Measurements from ENCODE around the gene SEMA5B.

The SEMA5B gene, protein sequence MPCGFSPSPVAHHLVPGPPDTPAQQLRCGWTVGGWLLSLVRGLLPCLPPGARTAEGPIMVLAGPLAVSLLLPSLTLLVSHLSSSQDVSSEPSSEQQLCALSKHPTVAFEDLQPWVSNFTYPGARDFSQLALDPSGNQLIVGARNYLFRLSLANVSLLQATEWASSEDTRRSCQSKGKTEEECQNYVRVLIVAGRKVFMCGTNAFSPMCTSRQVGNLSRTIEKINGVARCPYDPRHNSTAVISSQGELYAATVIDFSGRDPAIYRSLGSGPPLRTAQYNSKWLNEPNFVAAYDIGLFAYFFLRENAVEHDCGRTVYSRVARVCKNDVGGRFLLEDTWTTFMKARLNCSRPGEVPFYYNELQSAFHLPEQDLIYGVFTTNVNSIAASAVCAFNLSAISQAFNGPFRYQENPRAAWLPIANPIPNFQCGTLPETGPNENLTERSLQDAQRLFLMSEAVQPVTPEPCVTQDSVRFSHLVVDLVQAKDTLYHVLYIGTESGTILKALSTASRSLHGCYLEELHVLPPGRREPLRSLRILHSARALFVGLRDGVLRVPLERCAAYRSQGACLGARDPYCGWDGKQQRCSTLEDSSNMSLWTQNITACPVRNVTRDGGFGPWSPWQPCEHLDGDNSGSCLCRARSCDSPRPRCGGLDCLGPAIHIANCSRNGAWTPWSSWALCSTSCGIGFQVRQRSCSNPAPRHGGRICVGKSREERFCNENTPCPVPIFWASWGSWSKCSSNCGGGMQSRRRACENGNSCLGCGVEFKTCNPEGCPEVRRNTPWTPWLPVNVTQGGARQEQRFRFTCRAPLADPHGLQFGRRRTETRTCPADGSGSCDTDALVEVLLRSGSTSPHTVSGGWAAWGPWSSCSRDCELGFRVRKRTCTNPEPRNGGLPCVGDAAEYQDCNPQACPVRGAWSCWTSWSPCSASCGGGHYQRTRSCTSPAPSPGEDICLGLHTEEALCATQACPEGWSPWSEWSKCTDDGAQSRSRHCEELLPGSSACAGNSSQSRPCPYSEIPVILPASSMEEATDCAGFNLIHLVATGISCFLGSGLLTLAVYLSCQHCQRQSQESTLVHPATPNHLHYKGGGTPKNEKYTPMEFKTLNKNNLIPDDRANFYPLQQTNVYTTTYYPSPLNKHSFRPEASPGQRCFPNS

DNA sequence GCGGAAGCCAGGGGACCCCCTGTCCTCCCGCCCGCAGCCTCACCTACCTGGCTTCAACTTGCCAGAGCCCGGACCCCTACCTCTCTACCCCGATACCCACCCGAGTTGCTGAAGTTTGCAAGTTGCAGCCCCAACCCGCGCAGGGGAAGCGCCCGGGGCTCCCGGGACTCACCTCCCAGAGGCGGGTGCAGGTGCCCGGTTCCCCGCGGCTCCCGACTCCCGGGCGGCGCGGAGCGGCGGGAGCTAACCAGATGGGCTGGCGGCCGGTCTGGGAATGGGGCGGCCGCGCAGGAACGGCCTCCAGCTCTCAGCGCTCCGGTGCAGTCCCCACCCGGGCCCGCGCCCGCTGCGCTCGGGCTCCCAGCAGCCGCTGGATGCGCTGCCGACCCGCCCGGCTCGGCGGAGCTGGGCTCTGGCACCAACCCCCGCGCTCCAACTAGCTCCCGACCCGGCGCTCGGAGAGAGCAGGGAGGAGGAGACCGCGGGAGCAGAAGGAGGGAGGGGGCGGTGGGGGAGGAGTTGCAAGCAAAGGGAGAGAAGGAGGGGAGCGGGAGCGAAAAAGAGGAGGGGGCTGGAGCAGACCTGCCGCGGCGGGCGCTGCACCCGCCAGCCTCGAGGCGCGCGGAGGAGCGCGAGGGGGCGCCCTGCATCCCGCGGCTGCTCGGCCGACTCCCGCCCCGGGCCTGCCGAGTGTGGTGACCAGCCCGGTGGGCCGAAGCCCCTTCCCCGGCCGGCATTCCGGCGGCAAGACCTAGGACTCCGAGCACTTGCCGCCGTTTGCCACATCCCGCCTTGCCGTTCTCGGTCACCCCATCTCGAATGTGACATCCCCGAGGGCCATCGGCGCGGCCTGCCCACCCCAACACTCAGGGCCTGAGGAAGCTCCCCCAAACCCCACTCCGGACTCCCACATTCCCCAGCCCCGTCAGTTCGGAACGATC is at the start of gene SEMA5B:
TSS of gene SEMA5B (minus strand) at position 472 of the 941 bp plus-strand sequence. CDS start 66,500 bp downstream, outside the sequence.
- DNase-seq: peak; percentile 65

DNA sequence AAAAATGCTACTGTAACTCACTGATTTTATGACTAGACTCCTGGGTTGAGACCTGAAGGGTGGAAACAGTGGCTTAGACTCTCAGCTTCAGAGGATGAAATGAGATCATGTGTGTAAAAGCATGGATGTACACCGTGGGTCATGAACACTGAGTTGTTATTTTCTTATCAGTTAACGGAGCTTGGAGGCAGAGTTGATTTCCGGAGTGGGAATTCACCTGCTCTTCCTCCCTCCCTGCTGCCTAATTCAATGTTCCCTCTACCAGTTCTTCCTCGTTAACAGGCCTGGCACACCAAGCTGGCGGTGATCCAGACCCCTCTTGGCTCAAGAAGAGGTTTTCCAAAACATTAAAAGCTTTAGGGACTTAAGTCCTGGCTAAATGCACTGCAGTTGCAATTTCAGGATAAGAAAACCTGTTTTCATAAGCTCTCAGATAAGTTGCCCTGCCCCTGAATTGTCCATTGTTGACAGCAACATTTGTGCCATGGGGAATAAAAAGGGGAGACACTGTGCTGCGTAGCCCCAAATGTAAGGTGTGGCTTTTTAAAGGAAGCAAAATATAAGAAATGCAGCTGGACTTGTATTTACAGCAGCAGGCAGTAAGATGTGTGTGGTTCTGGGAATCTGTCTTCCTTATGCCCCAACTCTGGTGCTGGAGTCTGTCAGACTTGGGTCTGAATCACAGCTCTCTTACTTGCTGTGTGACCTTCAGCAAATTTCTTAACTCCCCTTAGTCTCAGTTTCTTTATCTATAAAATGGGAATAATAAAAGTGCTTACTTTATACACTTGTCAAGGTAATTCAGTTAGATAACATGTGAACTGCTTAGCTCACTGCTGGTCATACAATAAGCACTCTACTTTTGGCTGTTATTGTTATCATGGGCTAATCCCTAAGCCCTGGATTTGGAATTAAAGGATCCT is 49.2 kb upstream of the SEMA5B start:
- DNase-seq: no peak

DNA sequence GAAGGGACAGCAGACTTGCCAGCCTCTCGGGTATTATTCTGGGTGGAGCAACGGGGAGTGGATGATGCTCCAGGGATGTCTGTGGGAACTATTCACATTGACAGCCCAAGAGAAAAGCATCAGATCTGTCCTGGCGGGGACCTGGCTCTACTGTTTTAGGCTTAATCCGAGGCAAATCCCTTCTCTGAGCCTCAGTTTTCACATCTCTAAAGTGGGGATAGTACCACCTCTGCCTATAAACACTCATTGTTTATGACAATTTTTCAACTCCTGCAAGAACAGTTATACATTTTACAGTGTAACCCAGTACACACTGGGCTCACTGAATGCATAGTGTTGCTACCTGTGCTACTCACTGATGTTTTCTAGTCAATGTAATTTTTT is 48.5 kb upstream of the SEMA5B start:
- DNase-seq: no peak

DNA sequence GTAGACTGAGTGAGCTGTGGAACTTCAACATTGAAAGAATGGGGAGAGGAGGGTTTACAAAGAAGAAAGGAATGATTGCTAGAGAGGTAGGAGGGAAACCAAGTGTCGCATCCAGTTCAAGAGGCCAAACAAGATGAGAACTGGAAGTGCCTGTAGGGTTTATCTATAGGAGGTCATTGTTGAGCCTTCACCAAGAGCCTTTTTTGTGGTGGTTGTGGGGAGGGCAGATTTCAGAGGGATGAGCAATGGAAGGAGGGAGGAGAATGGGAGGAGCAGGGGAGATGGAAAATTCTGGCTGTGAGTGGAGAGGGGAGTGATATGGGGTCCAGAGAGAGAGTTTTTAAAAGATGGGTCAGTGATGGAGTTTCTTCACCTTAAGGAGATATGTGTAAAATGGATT is 47.8 kb upstream of the SEMA5B start:
- no peak for DNase-seq

DNA sequence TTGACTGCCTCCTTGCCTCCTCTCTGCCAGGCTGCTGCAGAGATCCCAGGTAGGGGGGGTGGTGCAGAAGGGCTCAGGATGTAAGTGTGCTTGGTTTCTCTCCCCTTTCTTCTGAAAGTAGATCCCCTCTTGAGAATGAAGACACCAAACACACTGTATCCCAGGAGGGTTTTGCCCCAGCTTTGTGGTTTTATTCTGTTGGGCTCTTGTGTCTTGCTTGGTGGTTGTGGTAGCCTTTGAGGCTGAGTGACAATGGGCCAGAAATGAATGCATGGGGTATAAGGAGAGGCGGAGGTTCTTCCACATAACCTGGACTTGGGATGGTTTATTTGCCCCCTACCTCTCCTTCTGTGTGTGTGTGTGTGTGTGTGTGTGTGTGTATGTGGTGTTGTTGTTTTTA is 45.0 kb upstream of the SEMA5B start:
- no peak for DNase-seq

DNA sequence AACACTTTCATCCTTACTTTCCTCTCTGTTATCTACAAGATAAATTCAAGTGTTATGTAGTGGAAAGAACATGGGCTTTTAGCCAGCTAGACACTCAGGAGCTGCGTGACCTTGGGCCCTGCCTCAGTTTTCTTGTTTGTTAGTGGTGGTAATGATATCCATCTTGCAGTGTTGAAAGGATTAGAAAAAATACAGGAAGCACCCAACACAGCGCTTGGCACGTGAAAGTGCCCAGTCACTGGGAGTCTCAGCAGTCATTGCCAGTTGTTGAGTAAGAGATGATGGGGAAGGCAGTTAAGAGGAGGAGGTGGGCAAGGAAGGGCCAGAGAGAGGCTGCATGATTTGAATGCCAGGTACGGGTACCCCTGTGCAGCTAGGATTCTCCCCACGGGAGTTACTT is 44.6 kb upstream of the SEMA5B start:
- no peak for DNase-seq

DNA sequence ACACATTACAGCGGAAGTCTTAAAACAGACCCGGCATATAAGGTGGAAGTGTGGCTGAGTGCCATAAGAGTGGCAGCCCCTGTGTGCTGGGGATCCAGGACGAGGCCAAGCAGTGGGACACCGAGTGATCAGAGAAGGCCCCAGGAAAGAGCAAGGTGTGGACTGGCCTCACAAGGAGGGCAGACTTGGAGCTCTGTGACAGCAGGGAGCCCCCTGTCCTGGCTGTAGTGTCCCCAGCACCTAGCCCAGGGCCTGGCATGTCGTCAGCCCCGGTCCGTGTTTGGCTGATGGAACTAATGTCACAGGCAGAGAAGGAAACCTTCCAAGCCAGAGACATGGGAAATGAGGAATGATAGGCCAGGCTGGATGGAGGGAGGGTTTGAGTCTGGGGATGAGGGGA is 44.0 kb upstream of the SEMA5B start:
- no peak for DNase-seq

DNA sequence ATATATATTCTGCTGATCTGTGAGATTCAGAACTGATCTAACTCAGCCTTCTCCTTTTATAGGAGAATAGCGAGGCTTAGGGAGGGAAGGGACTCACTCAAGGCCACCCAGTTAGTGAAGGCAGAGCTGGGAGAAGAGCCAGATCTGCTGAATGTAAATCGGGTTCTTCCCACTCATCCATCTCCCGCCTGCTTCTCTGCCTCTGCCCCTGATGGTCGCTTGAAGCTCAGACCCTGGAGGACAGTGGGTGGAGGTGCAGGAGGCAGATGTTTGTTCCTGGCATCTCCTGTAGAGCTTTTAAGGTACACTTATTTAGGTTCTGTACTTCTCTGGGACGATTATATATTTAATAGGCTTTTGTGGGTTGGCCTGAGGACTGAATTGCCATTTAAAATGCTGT is 43.6 kb upstream of the SEMA5B start:
- DNase-seq: no peak

DNA sequence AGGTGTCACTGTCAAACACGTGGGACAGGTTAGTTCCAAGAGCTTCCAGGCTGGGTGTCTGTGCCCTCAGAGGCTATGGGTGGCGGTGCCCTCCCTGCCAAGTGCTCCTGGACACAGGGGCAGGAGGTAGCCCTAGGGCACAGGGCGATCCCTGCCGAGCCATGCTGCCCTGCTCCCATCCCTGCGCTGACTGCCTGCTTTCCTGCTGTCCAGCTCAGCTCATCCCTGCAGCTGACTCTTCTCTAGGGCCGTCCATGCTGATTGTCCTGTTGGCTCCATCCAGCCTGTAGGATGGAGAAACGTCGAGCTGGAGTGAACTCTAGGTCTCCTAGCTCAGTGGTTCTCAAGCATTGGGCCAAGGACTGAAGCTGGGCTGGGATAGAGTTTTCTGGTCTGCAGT is 42.9 kb upstream of the SEMA5B start:
- DNase-seq: no peak

DNA sequence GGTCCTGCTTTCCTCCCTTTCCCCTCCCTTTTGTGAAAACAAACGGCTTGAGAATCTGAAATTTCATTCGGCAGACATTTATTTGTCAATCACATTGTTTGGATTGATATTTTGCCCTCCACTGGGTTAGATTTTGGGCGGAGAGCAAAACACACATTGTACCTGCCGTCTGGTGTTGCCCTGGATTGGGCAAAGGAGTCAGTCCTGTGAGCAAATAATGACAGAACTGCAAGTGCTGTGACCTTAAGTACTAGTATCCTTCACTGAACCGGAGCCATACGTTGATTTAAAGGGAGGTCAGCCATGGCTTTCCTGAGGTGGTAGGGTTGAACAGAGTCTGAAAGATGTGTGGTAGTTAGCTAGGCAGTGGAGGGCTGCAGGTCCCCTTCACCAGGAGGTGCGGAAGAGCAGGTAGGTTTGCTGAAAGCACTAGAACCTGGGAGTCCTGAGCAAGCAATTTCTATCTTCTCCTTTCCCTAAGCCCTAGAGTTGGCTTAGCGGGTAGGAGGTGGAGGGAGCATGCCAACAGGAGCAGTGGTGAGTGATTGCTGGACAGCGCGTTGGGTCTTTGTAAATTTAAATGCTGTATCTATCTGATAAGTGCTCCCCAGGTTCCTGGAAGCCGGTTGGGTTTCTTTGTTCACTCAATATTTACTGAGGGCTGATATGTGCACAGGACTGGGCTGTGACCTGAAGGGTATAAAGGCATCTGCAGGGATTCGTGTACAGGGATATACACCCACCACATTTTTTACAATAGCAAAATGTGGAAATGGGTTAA is 41.2 kb upstream of the SEMA5B start:
- no peak for DNase-seq

DNA sequence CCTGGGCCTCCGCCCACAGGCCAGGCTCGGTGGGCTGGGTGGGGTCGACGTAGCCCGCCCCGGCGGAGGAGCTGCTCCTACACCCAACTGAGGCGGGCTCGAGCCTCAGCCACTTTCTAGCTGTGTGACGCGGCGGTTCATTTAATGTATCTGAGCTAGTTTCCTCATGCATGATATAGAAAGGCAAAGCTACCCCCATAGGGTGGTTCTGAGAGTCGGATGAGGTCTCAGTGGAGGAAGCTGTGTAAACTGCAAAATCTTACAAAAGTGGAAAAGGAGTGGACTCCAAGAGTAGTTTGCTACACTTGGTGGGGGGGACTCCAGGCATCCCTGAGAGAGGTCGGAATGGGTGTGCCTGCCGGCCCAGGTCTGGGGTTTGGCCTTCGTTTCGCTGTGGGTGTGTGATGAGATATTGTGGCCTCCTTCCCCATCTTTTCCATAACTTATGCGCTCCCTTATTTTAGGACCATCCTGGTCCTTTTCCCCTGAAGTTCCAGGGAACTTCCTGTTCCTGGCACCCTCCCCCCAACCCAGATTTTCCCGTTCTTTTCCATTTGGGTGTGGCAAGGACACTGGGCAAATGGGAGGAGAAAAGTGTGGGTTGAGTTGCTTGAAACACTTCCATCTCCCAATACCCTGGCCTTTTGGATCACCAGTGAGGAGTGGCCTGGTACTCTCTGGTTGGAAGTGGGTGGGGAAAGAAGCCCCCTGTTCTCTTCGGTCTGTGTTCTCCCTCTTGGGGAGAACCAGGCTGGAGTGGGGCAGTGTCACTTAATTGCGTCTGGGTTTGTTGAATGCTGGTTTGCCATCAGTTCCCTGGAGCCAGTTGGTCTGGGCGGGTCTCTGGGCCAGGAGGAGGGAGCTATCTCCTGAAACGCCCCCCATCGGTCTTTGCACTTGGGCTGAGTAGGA is 40.4 kb upstream of the SEMA5B start:
- DNase-seq: no peak

DNA sequence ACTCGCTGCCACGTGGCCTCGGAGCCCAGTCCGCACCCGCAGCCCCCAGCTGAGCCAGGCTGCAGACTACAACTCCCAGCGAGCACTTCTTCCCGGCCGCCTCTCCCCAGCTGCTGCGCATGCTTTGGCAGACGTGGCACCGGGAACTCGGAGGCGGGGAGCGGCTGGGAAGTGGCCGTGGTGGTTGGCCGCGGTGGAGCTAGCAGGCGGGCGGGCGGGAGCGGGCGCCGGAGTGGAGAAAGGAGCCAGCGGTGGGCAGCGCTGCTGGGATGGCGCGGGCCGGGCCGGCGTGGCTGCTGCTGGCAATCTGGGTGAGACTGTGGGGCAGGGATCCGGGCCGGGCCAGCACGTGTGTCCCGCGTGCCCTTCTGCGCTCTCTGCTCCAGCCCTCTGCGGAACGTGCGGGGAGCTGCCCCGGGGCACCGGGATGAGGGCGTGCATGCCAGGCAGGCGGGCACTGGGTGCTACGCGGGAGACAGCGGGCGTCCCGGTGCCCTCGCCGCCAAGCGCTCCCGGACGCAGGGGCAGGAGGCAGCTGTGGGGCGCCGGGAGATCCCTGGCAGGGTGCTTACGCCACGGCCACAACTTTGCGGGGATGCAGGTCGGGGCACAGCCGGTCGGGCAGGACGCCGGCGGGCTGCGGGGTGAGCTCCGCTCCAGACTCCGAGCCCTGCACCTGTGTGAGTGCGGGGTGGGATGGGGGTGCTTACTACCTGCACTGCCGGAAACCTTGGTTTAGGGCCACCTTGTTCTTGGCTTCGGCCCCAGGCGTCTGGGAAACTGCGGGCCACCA is 39.5 kb upstream of the SEMA5B start, which contains the start of gene PDIA5:
TSS of gene PDIA5 (plus strand) at position 130 of the 793 bp plus-strand sequence. CDS start at position 270, 140 bp downstream.
- DNase-seq: peak; percentile 85

DNA sequence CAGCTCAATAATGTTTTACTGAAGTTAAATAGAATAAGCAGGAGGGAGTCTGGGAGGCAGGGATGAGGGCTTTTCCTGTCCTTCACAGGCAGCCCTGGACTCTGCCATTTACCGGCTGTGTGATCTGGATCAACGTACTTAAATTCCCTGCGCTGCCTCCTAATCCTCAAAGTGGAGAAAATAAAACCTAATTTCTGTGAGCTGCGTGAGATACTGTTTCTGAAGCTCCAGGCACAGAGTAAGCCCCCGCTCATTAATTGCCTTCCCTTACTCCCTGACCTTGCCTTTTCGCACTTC is 39.0 kb upstream of the SEMA5B start:
- DNase-seq: no peak

DNA sequence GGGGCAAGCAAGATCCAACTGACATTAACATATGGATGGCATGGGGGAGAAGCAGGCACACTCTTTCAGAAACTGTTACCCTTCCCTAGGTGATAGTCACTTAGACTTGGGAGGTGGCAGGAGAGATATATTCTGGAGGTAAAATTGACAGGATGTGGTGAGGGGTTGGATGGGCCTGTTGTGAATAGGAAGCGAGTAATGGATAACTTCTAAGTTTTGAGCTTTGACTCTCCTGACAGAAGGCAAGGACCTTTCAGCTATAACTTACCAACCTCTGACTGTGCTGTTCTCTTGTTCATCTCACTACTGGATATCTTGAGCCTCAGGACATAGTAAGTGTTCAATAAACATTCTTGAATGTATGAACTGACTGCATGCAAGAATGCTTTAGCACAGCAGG is 37.4 kb upstream of the SEMA5B start:
- no peak for DNase-seq

DNA sequence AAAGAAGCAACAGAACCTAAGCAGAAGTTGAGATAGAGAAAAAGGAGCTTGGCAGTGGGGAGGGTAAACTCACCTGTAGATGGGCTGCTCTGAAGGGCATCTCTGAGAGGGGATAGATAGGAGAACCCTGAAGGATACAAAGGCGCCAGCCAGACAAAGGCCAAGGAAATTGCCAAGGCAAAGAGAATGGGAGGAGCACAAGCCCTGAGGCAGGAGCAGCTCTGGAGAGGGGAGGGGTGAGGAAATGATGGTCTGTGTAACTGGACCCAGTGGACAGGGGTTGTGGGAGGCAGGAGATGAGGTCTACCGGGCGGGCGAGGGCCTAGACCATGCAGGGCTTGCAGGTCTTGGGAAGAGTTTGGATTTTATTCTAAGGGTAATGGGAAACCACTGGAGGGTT is 36.9 kb upstream of the SEMA5B start:
- DNase-seq: no peak

DNA sequence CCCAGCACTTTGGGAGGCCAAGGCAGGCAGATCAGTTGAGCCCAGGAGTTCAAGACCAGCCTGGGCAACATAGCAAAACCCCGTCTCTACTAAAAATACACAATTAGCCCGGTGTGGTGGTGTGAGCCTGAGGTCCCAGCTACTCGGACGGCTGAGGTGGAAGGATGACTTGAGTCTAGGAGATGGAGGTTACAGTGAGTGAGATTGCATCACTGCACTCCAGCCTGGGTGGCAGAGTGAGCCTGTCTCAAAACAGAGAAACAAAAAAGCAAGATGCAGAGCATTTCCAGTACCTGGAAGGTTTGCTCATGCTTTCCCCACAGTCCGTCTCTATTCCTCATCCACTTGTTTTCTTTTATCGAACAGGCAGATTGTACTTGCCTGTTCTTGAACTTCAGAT is 35.5 kb upstream of the SEMA5B start:
- no peak for DNase-seq

DNA sequence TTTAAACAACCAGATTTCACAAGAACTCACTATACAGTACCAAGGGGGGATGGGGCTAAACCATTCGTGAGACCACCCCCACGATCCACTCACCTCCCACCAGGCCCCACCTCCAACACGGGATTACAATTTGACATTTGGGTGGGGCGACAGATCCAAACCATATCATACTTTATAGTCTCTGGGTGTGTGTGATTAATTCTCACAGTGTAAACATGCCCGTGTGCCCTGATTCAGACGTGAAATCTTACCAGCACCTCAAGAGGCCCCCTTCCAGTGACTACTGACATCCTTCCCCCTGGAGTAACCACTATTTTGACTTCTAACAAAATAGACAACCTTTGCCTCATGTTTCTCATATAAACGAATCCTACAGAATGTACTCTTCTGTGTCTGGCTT is 34.3 kb upstream of the SEMA5B start:
- no peak for DNase-seq

DNA sequence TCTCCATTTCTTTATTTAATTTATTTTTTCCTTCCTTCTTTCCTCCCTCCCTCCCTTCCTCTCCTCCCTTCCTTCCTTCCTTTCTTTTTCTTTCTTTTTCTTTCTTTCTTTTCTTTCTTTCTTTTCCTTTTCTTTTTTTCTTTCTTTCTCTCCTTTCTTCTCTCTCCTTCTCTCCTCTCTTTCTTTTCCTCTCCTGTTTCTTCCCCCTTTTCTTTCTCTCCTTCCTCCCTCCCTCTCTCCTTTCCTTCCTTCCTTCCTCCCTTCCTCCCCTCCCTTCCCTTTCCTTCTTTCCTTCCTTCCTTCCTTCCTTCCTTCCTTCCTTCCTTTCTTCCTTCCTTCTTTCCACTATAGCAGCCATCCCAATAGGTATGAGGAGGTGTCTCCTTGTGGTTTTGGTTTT is 32.5 kb upstream of the SEMA5B start:
- no peak for DNase-seq

DNA sequence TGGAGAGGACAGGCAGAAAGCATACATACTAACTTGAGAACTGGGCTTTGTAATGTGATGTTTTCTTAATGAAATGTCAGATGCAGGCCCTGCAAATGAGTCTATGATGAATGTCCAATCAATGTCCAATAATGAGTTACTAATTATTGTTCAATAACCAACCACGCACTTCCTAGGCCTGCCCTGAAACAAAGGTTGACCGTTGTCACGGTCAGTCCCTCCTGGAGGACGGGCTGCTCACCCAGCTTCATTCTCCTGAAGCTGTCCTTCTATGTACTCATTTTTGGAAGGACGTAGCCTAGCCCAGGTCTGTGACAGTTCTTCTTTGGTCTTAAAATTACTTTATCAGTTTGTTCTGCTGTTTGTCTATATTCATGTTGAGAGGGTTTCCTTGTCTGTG is 30.9 kb upstream of the SEMA5B start:
- no peak for DNase-seq
